HepG2 (cell line): ENCODE results near the gene BCKDHA. TPM values are rescaled to one million over a fixed set of nuclear protein-coding genes. Genes with fewer than 3 reads are reported as not detected.

Experiments
- ATAC-seq: fragments of 200-7000 bp; cut with Tn5 transposase; 3 replicates; pipeline ENCODE4 v1.9.1; 2020; ENCODE audit warnings: mild to moderate bottlenecking, moderate library complexity
- BruUV-seq: library from RNA; stranded (reverse); fragments of 400-500 nt; replicated peaks from 2 replicates; lab custom pipeline; 2021; lab: Mats Ljungman, UMichigan
- CTCF ChIA-PET: fragments of 300-600 bp; formaldehyde crosslinking; extraction: SDS; loops from one replicate; lab custom pipeline; 2021; ENCODE audit warnings: low total read pairs, inconsistent platforms, low intra/inter-chr PET ratio; lab: Yijun Ruan, JAX
- POLR2A ChIA-PET: fragments of 350-600 bp; sonication (Branson Sonifier 250); formaldehyde crosslinking; loops from one replicate; lab custom pipeline; 2020; ENCODE audit warnings: antibody characterized with exemption, inconsistent platforms; lab: Yijun Ruan, JAX
- DNase-seq: peaks from one replicate; pipeline ENCODE4 v3.0.0-alpha.2; 2015; ENCODE audit warnings: low spot score
- FAIRE-seq: peaks from 3 replicates; lab custom pipeline; 2011; peaks lifted over from hg19 to GRCh38; lab: Jason Lieb, UNC
- H2AFZ ChIP-seq: one replicate; pipeline ENCODE4 v1.6.1; 2011; ENCODE audit warnings: low read length, inconsistent platforms
- H3K27ac ChIP-seq: fragments of 300-600 bp; 3 replicates; pipeline ENCODE4 v1.8.0; 2011; ENCODE audit warnings: mixed run types, mild to moderate bottlenecking, mixed read lengths, low read length, inconsistent platforms; ENCODE audit not compliant: insufficient read depth; ENCODE audit errors: extremely low read length
- H3K27me3 ChIP-seq, 2 experiments: fragments of 200-600 bp in 1 of 2; 2 replicates in 1 of 2; 3 replicates in 1 of 2; pipeline versions ENCODE4 v1.6.0 to v1.8.0; 2011; ENCODE audit warnings: low read length in 2 of 2, mild to moderate bottlenecking in 2 of 2, moderate library complexity in 2 of 2, inconsistent platforms in 1 of 2; ENCODE audit not compliant: insufficient read depth in 2 of 2, control insufficient read depth in 1 of 2
- H3K36me3 ChIP-seq, 2 experiments: fragments of 200-600 bp in 1 of 2; replicated peaks in 1 of 2; 2 replicates in 1 of 2; 3 replicates in 1 of 2; pipeline versions ENCODE4 v1.5.1 to v1.8.0; 2011; ENCODE audit warnings: low read length in 2 of 2, inconsistent platforms in 1 of 2; ENCODE audit not compliant: insufficient read depth in 2 of 2, control insufficient read depth in 1 of 2
- H3K4me1 ChIP-seq: 2 replicates; pipeline ENCODE4 v1.5.1; 2012; ENCODE audit warnings: low read length, inconsistent platforms; ENCODE audit not compliant: insufficient read depth
- H3K4me2 ChIP-seq: 2 replicates; pipeline ENCODE4 v1.6.0; 2011; ENCODE audit warnings: low read depth, low read length, inconsistent platforms
- H3K4me3 ChIP-seq, 3 experiments: fragments of 200-600 bp in 1 of 3; sonication (generic), shearing (Covaris generic) in 1 of 3; replicated peaks in 1 of 3; 2 replicates each; pipeline ENCODE4 v1.5.1; 2011 to 2016; ENCODE audit warnings: low read length in 3 of 3, inconsistent platforms in 2 of 3, low read depth in 2 of 3, mild to moderate bottlenecking in 2 of 3, control low read depth in 1 of 3, mixed read lengths in 1 of 3; ENCODE audit not compliant: insufficient read depth in 1 of 3
- H3K79me2 ChIP-seq: one replicate; pipeline ENCODE4 v1.6.1; 2011; ENCODE audit warnings: low read length, inconsistent platforms; ENCODE audit not compliant: insufficient read depth
- H3K9ac ChIP-seq: 2 replicates; pipeline ENCODE4 v1.6.0; 2011; ENCODE audit warnings: mild to moderate bottlenecking, low read depth, low read length, inconsistent platforms; ENCODE audit not compliant: insufficient read depth
- H3K9me3 ChIP-seq: 2 replicates; pipeline ENCODE4 v1.5.1; 2012; ENCODE audit warnings: mild to moderate bottlenecking, low read length
- H4K20me1 ChIP-seq: 2 replicates; pipeline ENCODE4 v1.6.0; 2011; ENCODE audit warnings: inconsistent platforms, mild to moderate bottlenecking, low read length, moderate library complexity; ENCODE audit not compliant: insufficient read depth
- MLLT10 ChIP-seq: sonication (generic); formaldehyde crosslinking; IDR thresholded peaks from 2 replicates; pipeline ENCODE4 v1.4.0; 2020; ENCODE audit warnings: missing genetic modification reagents
- PHB2 ChIP-seq: fragments of 450-650 bp; IDR thresholded peaks from 2 replicates; pipeline ENCODE4 v1.6.1; 2018; ENCODE audit not compliant: partially characterized antibody
- PPARG ChIP-seq: conservative IDR thresholded peaks from 2 replicates; pipeline ENCODE4 v1.6.1; 2016; ENCODE audit warnings: missing biosample characterization, missing genetic modification reagents
- PRDM10 ChIP-seq: sonication (generic); formaldehyde crosslinking; IDR thresholded peaks from 2 replicates; pipeline ENCODE4 v1.4.0; 2020; ENCODE audit warnings: low read depth, missing genetic modification reagents
- RFXAP ChIP-seq: sonication (generic); formaldehyde crosslinking; IDR thresholded peaks from 2 replicates; pipeline ENCODE4 v1.4.0; 2020; ENCODE audit warnings: missing genetic modification reagents, borderline replicate concordance
- TBX3 ChIP-seq: fragments of 450-650 bp; IDR thresholded peaks from 2 replicates; pipeline ENCODE4 v1.6.1; 2017; ENCODE audit warnings: antibody characterized with exemption, mild to moderate bottlenecking, inconsistent platforms, borderline replicate concordance
- ZNF326 ChIP-seq: sonication (generic); formaldehyde crosslinking; IDR thresholded peaks from 2 replicates; pipeline ENCODE4 v1.4.0; 2020; ENCODE audit warnings: missing genetic modification reagents, borderline replicate concordance
- ZNF646 ChIP-seq: sonication (generic); formaldehyde crosslinking; IDR thresholded peaks from 2 replicates; pipeline ENCODE4 v1.9.0; 2021; ENCODE audit warnings: mild to moderate bottlenecking, missing genetic modification reagents
- ZNF709 ChIP-seq: sonication (generic); formaldehyde crosslinking; IDR thresholded peaks from 2 replicates; pipeline ENCODE4 v1.5.0; 2020; ENCODE audit warnings: mild to moderate bottlenecking, missing genetic modification reagents
- ZNF749 ChIP-seq: sonication (generic); formaldehyde crosslinking; IDR thresholded peaks from 2 replicates; pipeline ENCODE4 v1.8.0; 2022; ENCODE audit warnings: mild to moderate bottlenecking, missing genetic modification reagents, moderate library complexity, borderline replicate concordance
- WGBS: methylation state at CpG from one replicate; pipeline ENCODE4 v1.1.6; 2017; ENCODE audit warnings: low lambda C conversion rate; 5-methylcytosine and 5-hydroxymethylcytosine counted together
- in situ Hi-C: cut with HindIII; loops from 2 replicates; pipeline ENCODE4 v1.10.0; 2017; ENCODE audit warnings: low pct_unique_long_range_greater_than_20kb; ENCODE audit not compliant: extremely low pct_ligation_motif_present
- intact Hi-C: fragments of 100-400 bp; cut with micrococcal nuclease; formaldehyde crosslinking; loops from one replicate; pipeline ENCODE4 v1.10.0; 2022; ENCODE audit not compliant: unreplicated experiment
- polyA plus RNA-seq, 8 experiments: library from polyadenylated mRNA; depleted of rRNA in 3 of 8; stranded (reverse) in 7 of 8; unstranded in 1 of 8; fragments of >200 nt; fragmentation: Illumina TruSeq in 4 of 8; extraction: Trizol in 4 of 8; gene quantifications; 2 replicates each; pipeline versions ENCODE4 v1.2.1 to v1.2.3, GENCODE V29; 2011 to 2016; ENCODE audit warnings: low read depth in 4 of 8, missing spikeins in 1 of 8, mixed read lengths in 1 of 8; ENCODE audit not compliant: insufficient read depth in 1 of 8
- total RNA-seq, 5 experiments: library from RNA; depleted of rRNA; stranded (reverse); fragments of >200 nt; fragmentation: Illumina TruSeq; extraction: Trizol; gene quantifications; 2 replicates each; pipeline ENCODE4 v1.2.3, GENCODE V29; 2016; ENCODE audit warnings: low read depth in 1 of 5
- TF ChIP-seq, protein P1 (sequence below): sonication (generic); formaldehyde crosslinking; IDR thresholded peaks from 2 replicates; pipeline ENCODE4 v1.4.0; 2020; ENCODE audit warnings: missing genetic modification reagents
- TF ChIP-seq, protein P2 (sequence below): sonication (generic); formaldehyde crosslinking; IDR thresholded peaks from 2 replicates; pipeline ENCODE4 v1.8.1; 2023; ENCODE audit warnings: mild to moderate bottlenecking, inconsistent platforms, moderate library complexity, missing genetic modification reagents, borderline replicate concordance

BCKDHA gene
- total and polyA plus RNA-seq, 2 of the 13 experiments (the other 11 are each of a cell fraction or from before 2014, with no cell fraction given), result 11.8 to 31.5 TPM

DNA sequence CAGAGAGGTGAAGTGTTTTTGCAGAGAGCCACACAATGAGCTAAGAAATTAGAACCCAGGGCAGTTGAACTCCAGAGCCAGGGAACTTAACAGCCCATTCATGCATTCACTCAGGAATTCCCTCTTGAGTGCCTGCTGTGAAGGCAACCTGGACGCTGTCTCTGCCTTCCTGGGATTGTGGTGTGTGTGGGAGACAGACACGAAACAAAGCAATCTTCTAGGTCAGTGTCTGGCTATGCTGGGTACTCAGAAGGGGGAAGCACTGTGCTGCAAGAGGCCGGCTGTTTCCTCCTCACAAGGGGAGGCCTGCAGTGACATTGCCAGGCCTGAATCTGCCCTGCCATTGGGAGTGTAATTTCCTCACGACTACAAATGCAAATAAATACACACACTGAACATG is 9.7 kb downstream of the BCKDHA start:
- H3K27ac ChIP-seq, result no peak overlapping the region
- H3K79me2 ChIP-seq, result no peaks in the 10 kb centered on the region
- H3K4me2 ChIP-seq, result no peak overlapping the region
- in situ Hi-C loops, result no loop called here
- no peak for DNase-seq
- BruUV-seq, result no TSS peak
- H3K27me3 ChIP-seq, result no peaks in the 10 kb centered on the region
- WGBS, result 61% methylated on average over 2 of the region's 4 CpGs
- ChIA-PET POLR2A (no interaction called here), CTCF (no interaction called here)
- no peaks in the 10 kb centered on the region for H4K20me1 ChIP-seq
- H3K9ac ChIP-seq, result no peak overlapping the region
- peaks cover 0 to 2% of the 10 kb centered on the region in 2 experiments; a peak in 3 of 5 replicates for H3K36me3 ChIP-seq
- H3K4me1 ChIP-seq, result peaks cover 23% of the 10 kb centered on the region
- intact Hi-C loops, result no loop called here
- H2AFZ ChIP-seq, result no peak overlapping the region
- no peak for ATAC-seq
- no peak overlapping the region for H3K4me3 ChIP-seq
- no peak for FAIRE-seq
- H3K9me3 ChIP-seq, result no peaks in the 10 kb centered on the region
- TF ChIP-seq TBX3 (no peak), MLLT10 (CRISPR knock-in tag) (no peak), RFXAP (no peak), PRDM10 (CRISPR knock-in tag) (no peak), PHB2 (no peak), ZNF709 (no peak), ZNF749 (CRISPR knock-in tag) (no peak), ZNF326 (CRISPR knock-in tag) (no peak), PPARG (CRISPR knock-in tag) (no peak), ZNF646 (CRISPR knock-in tag) (no peak)
- TF ChIP-seq, protein P1, sequence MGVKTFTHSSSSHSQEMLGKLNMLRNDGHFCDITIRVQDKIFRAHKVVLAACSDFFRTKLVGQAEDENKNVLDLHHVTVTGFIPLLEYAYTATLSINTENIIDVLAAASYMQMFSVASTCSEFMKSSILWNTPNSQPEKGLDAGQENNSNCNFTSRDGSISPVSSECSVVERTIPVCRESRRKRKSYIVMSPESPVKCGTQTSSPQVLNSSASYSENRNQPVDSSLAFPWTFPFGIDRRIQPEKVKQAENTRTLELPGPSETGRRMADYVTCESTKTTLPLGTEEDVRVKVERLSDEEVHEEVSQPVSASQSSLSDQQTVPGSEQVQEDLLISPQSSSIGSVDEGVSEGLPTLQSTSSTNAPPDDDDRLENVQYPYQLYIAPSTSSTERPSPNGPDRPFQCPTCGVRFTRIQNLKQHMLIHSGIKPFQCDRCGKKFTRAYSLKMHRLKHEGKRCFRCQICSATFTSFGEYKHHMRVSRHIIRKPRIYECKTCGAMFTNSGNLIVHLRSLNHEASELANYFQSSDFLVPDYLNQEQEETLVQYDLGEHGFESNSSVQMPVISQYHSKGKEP (CRISPR knock-in tag), result no peak
- TF ChIP-seq, protein P2, sequence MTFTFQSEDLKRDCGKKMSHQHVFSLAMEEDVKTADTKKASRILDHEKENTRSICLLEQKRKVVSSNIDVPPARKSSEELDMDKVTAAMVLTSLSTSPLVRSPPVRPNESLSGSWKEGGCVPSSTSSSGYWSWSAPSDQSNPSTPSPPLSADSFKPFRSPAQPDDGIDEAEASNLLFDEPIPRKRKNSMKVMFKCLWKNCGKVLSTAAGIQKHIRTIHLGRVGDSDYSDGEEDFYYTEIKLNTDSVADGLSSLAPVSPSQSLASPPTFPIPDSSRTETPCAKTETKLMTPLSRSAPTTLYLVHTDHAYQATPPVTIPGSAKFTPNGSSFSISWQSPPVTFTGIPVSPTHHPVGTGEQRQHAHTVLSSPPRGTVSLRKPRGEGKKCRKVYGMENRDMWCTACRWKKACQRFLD (CRISPR knock-in tag), result no peak
